MG63 (cell line): Measurements from ENCODE around the gene CABP4. TPM values are rescaled to one million over a fixed set of nuclear protein-coding genes. Genes with fewer than 3 reads are reported as not detected.

Source experiments
- DNase-seq: peaks from one replicate; pipeline ENCODE4 v3.0.0-alpha.2; 2020
- H3K27me3 ChIP-seq: fragments of 250-450 bp; sonication (Bioruptor Pico); 2 replicates; pipeline ENCODE4 v1.5.1; 2020; ENCODE audit warnings: mild to moderate bottlenecking, moderate library complexity
- H3K36me3 ChIP-seq: fragments of 250-450 bp; sonication (Bioruptor Pico); 2 replicates; pipeline ENCODE4 v1.5.1; 2020; ENCODE audit warnings: mild to moderate bottlenecking, moderate library complexity
- H3K4me3 ChIP-seq: fragments of 250-450 bp; sonication (Bioruptor Pico); 2 replicates; pipeline ENCODE4 v1.5.1; 2020; ENCODE audit warnings: mild to moderate bottlenecking, moderate library complexity
- H3K9me3 ChIP-seq: fragments of 250-450 bp; sonication (Bioruptor Pico); 2 replicates; pipeline ENCODE4 v1.5.1; 2020; ENCODE audit warnings: mild to moderate bottlenecking, moderate library complexity
- total RNA-seq: library from RNA; depleted of rRNA; stranded (reverse); fragments of >200 nt; shearing (Covaris generic); gene quantifications from 2 replicates; pipeline ENCODE4 v1.2.3, GENCODE V29; 2014; ENCODE audit warnings: low replicate concordance

CABP4 gene
- total RNA-seq, 1 experiment from 2014 or later, result 0.26 TPM

GRCh38 chr11:67431346-67432249 is 23.6 kb upstream of the CABP4 start:
- Histone ChIP-seq H3K9me3 (no peaks in the 10 kb centered on the region), H3K36me3 (peaks cover 45% of the 10 kb centered on the region), H3K4me3 (no peak overlapping the region), H3K27me3 (no peaks in the 10 kb centered on the region)
- no peak for DNase-seq

- no peaks in the 10 kb centered on the region for H3K9me3 ChIP-seq
- no peak for DNase-seq
- no peaks in the 10 kb centered on the region for H3K27me3 ChIP-seq
- H3K4me3 ChIP-seq, result no peak overlapping the region
- peaks cover 47% of the 10 kb centered on the region for H3K36me3 ChIP-seq
Measured at GRCh38 chr11:67432655-67433349, 22.4 kb upstream of the CABP4 start.

- peaks cover 48% of the 10 kb centered on the region for H3K36me3 ChIP-seq
- H3K4me3 ChIP-seq, result no peak overlapping the region
- no peaks in the 10 kb centered on the region for H3K9me3 ChIP-seq
- DNase-seq, result no peak
- no peaks in the 10 kb centered on the region for H3K27me3 ChIP-seq
Measured at GRCh38 chr11:67433536-67434394, 21.4 kb upstream of the CABP4 start.

- Histone ChIP-seq H3K9me3 (no peaks in the 10 kb centered on the region), H3K4me3 (no peak overlapping the region), H3K27me3 (no peaks in the 10 kb centered on the region), H3K36me3 (peaks cover 48% of the 10 kb centered on the region)
- DNase-seq, result no peak
Measured at GRCh38 chr11:67434395-67434881, 20.7 kb upstream of the CABP4 start.

- no peak for DNase-seq
- Histone ChIP-seq H3K36me3 (peaks cover 46% of the 10 kb centered on the region), H3K27me3 (no peaks in the 10 kb centered on the region), H3K9me3 (no peaks in the 10 kb centered on the region), H3K4me3 (no peak overlapping the region)
Measured at GRCh38 chr11:67435031-67435726, 20.0 kb upstream of the CABP4 start.

GRCh38 chr11:67435727-67436458 is 19.3 kb upstream of the CABP4 start:
- Histone ChIP-seq H3K9me3 (no peaks in the 10 kb centered on the region), H3K27me3 (no peaks in the 10 kb centered on the region), H3K4me3 (no peak overlapping the region), H3K36me3 (peaks cover 40% of the 10 kb centered on the region)
- DNase-seq, result no peak

- Histone ChIP-seq H3K4me3 (no peak overlapping the region), H3K36me3 (peaks cover 38% of the 10 kb centered on the region), H3K27me3 (no peaks in the 10 kb centered on the region), H3K9me3 (no peaks in the 10 kb centered on the region)
- no peak for DNase-seq
Measured at GRCh38 chr11:67436459-67437081, 18.6 kb upstream of the CABP4 start.

- no peak within 1 kb of the TSS for H3K4me3 ChIP-seq
- no peaks in the 10 kb centered on the region for H3K9me3 ChIP-seq
- peaks cover 35% of the 10 kb centered on the region for H3K36me3 ChIP-seq
- no peak for DNase-seq
- no peaks in the 10 kb centered on the region for H3K27me3 ChIP-seq
Measured at GRCh38 chr11:67437082-67437808, 17.9 kb upstream of the CABP4 start, which contains the start of gene PTPRCAP. PTPRCAP (minus strand) TSS chr11:67437682; CDS start chr11:67437619, 63 bp downstream.

- no peak overlapping the region for H3K4me3 ChIP-seq
- H3K36me3 ChIP-seq, result peaks cover 31% of the 10 kb centered on the region
- no peak for DNase-seq
- H3K9me3 ChIP-seq, result no peaks in the 10 kb centered on the region
- no peaks in the 10 kb centered on the region for H3K27me3 ChIP-seq
Measured at GRCh38 chr11:67437809-67438157, 17.4 kb upstream of the CABP4 start.

- Histone ChIP-seq H3K9me3 (no peaks in the 10 kb centered on the region), H3K4me3 (no peak overlapping the region), H3K27me3 (no peaks in the 10 kb centered on the region), H3K36me3 (peaks cover 30% of the 10 kb centered on the region)
- no peak for DNase-seq
Measured at GRCh38 chr11:67438158-67438902, 16.8 kb upstream of the CABP4 start.

- DNase-seq, result peak; percentile 52
- peaks cover 22% of the 10 kb centered on the region for H3K36me3 ChIP-seq
Measured at GRCh38 chr11:67439321-67440228, 15.6 kb upstream of the CABP4 start.

GRCh38 chr11:67440229-67441097 is 14.7 kb upstream of the CABP4 start:
- DNase-seq, result no peak
- Histone ChIP-seq H3K4me3 (no peak overlapping the region), H3K27me3 (no peaks in the 10 kb centered on the region), H3K9me3 (no peaks in the 10 kb centered on the region), H3K36me3 (peaks cover 14% of the 10 kb centered on the region)

More at GRCh38 chr11:67439321-67440228, 15.6 kb upstream of the CABP4 start:
- Histone ChIP-seq H3K27me3 (no peaks in the 10 kb centered on the region), H3K4me3 (no peak overlapping the region), H3K9me3 (no peaks in the 10 kb centered on the region)
